ENCODE measurements around the gene UNC5C. TPM values are rescaled to one million over a fixed set of nuclear protein-coding genes. Genes with fewer than 3 reads are reported as not detected.

The UNC5C gene
- total RNA-seq, 4 donors from 2014 or later, result 1.7 to 2.4 (median 2.0) TPM

DNA sequence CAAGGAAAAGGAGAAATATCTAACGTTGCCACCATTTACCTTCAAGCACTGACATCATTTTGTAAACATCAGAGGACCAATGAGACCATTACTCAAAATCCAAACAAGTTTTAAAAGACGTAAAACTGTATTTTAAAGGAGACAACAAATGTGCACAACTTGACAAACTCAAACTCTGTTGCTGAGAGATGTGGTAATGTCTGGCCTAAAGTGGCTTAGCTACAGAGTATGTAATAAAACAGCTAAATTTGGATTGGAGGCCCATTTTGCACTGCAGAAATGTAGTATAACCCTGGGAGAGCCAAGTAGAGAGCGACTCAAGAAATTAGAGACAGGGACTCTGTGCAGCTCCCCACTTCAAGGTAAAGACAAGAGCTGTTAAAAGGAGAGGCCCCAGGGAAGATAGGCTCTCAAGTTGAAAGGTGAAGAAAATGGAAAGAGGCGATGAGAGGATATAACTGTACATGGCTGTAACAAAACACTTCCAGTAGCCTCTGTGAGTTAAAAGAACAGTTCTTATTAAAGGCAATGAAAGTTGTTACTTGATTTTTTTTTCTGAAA lies 20.3 kb downstream of the UNC5C start:
- Histone ChIP-seq H3K36me3 (no peaks in the 10 kb centered on the region), H3K27me3 (no peaks in the 10 kb centered on the region), H3K4me1 (no peaks in the 10 kb centered on the region), H3K4me3 (no peak overlapping the region), H3K27ac (replicated peaks in 1 of 4) (no peak overlapping the region), H3K9me3 (no peaks in the 10 kb centered on the region)
- DNase-seq (ENCODE audit: extremely low spot score), result no peak
- TF ChIP-seq POLR2AphosphoS5 (IDR thresholded peaks at IDR 0.05) (no peak), EP300 (IDR thresholded peaks at IDR 0.05) (no peak), POLR2A (IDR thresholded peaks at IDR 0.05; ENCODE audit: low read depth) (no peak)
- TF ChIP-seq, protein P1, sequence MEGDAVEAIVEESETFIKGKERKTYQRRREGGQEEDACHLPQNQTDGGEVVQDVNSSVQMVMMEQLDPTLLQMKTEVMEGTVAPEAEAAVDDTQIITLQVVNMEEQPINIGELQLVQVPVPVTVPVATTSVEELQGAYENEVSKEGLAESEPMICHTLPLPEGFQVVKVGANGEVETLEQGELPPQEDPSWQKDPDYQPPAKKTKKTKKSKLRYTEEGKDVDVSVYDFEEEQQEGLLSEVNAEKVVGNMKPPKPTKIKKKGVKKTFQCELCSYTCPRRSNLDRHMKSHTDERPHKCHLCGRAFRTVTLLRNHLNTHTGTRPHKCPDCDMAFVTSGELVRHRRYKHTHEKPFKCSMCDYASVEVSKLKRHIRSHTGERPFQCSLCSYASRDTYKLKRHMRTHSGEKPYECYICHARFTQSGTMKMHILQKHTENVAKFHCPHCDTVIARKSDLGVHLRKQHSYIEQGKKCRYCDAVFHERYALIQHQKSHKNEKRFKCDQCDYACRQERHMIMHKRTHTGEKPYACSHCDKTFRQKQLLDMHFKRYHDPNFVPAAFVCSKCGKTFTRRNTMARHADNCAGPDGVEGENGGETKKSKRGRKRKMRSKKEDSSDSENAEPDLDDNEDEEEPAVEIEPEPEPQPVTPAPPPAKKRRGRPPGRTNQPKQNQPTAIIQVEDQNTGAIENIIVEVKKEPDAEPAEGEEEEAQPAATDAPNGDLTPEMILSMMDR (IDR thresholded peaks at IDR 0.05), result no peak
- WGBS, result 77% methylated on average over 4 of the region's 4 CpGs
- intact Hi-C loops (cut with DNase I), result no loop called here

DNA sequence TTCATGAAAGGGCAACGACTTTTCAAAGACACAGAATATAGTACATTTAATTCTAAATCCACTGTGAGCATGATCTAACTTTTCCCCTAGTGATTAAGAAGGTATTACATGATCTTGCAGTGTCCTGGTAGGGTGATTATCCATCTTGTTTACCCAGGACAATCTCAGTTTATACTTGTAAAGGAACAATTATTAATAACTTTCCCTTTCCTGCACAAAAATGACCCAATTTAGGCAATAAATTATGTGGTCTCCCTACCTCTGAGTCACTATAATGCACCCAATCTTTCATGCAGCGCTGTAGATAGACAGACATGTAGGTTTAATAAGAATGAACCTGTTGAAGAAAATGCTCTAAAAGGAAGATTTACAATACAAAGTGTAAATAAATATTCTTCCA lies 22.7 kb downstream of the UNC5C start:
- no peak for DNase-seq (ENCODE audit: extremely low spot score)
- Histone ChIP-seq H3K36me3 (no peaks in the 10 kb centered on the region), H3K4me1 (no peaks in the 10 kb centered on the region), H3K27me3 (no peaks in the 10 kb centered on the region), H3K4me3 (no peak overlapping the region), H3K27ac (replicated peaks in 1 of 4) (no peak overlapping the region), H3K9me3 (no peaks in the 10 kb centered on the region)
- intact Hi-C loops (cut with DNase I), result no loop called here
- WGBS, result 85% methylated on average over 2 of the region's 2 CpGs
- TF ChIP-seq EP300 (IDR thresholded peaks at IDR 0.05) (no peak), POLR2AphosphoS5 (IDR thresholded peaks at IDR 0.05) (no peak), POLR2A (IDR thresholded peaks at IDR 0.05; ENCODE audit: low read depth) (no peak)
- TF ChIP-seq, protein P1 (IDR thresholded peaks at IDR 0.05), result no peak

DNA sequence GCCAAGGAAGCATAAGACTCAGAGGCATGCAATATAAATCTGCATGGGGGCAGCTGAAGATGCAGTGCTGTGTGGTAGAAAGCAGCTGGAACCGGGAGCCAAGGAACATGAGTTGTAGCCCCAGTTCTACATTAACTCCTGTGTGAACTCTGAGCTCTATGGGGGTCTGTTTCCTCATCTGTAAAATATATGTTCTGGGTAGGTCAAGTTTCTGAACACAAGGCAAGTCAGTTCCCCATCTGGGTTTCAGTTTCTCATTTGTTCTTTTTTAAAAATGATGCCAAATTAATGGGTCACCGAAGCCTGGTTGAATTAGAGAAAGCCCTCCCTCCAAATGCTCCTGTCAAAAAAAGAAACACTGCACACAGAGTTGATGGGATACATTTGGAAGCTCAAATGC lies 24.0 kb downstream of the UNC5C start:
- 42% methylated on average over 2 of the region's 2 CpGs for WGBS
- Histone ChIP-seq H3K4me1 (no peaks in the 10 kb centered on the region), H3K9me3 (no peaks in the 10 kb centered on the region), H3K27me3 (no peaks in the 10 kb centered on the region), H3K4me3 (no peak overlapping the region), H3K27ac (replicated peaks in 1 of 4) (no peak overlapping the region), H3K36me3 (no peaks in the 10 kb centered on the region)
- TF ChIP-seq EP300 (IDR thresholded peaks at IDR 0.05) (no peak), POLR2AphosphoS5 (IDR thresholded peaks at IDR 0.05) (no peak), POLR2A (IDR thresholded peaks at IDR 0.05; ENCODE audit: low read depth) (no peak)
- TF ChIP-seq, protein P1 (IDR thresholded peaks at IDR 0.05), result no peak
- intact Hi-C loops (cut with DNase I), result no loop called here
- no peak for DNase-seq (ENCODE audit: extremely low spot score)

DNA sequence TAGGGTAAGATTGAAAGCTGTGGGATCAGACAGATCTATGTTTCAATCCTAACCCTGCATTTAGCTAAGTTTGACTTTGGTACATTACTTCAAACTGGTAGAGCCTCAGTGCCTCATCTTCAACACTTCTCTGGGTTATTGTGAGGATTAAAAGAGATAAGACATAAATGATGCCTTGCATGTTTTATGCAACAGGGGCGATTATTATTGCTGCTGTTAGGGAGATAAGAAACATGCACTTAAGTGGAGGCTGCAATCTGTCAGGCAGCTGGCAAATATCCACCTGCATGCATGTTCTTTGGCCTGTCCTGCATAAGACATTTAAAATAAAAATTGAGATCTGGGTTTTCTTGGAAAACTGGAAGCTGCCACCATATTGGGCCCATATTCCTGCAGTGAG lies 24.6 kb downstream of the UNC5C start:
- no peak overlapping the region for H3K27ac ChIP-seq (replicated peaks in 1 of 4)
- intact Hi-C loops (cut with DNase I), result no loop called here
- no peak for DNase-seq (ENCODE audit: extremely low spot score)
- H3K27me3 ChIP-seq, result no peaks in the 10 kb centered on the region
- H3K36me3 ChIP-seq, result no peaks in the 10 kb centered on the region
- no peaks in the 10 kb centered on the region for H3K9me3 ChIP-seq
- WGBS, result 59% methylated on average over 1 of the region's 1 CpG
- H3K4me1 ChIP-seq, result no peaks in the 10 kb centered on the region
- TF ChIP-seq EP300 (IDR thresholded peaks at IDR 0.05) (no peak), POLR2A (IDR thresholded peaks at IDR 0.05; ENCODE audit: low read depth) (no peak), POLR2AphosphoS5 (IDR thresholded peaks at IDR 0.05) (no peak)
- TF ChIP-seq, protein P1 (IDR thresholded peaks at IDR 0.05), result no peak
- H3K4me3 ChIP-seq, result no peak overlapping the region
